ENCODE results near the gene CMIP.
A peak's percentile ranks its signal among the peaks of the same experiment; 100 is the strongest.

CMIP gene

DNA sequence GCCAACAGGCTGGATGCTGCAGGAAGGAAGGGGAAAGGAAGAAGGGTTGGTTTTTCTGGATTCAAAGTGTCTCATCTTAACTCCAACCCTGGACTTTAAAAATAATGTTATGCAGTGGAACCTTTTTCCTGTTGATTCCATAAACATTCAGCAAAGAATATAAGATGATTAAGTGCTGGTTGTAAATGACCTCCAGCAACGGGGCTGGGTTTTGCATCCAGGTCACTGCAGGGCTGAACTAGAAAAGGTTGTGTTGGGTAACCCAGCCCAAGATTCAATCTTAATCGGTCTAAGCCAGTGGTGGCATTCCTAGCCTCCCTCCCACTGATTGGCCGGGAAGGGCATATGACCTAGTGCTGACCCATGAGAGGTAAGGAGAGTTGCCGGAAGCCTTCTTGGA is 300.3 kb downstream of the CMIP start:
- H3K4me1 ChIP-seq (ENCODE audit: control insufficient read depth, insufficient read depth, low read length): no peaks in the 10 kb centered on the region
- no peak overlapping the region for H3K9ac ChIP-seq (ENCODE audit: low read length)
- no peaks in the 10 kb centered on the region for H3K27me3 ChIP-seq (ENCODE audit: control insufficient read depth, insufficient read depth, low read length)
- H3K4me3 ChIP-seq (ENCODE audit: low read length): no peak overlapping the region
- H3K27ac ChIP-seq (ENCODE audit: low read depth, low read length): no peak overlapping the region
- no peaks in the 10 kb centered on the region for H3K36me3 ChIP-seq (ENCODE audit: control insufficient read depth, insufficient read depth, low read length)

DNA sequence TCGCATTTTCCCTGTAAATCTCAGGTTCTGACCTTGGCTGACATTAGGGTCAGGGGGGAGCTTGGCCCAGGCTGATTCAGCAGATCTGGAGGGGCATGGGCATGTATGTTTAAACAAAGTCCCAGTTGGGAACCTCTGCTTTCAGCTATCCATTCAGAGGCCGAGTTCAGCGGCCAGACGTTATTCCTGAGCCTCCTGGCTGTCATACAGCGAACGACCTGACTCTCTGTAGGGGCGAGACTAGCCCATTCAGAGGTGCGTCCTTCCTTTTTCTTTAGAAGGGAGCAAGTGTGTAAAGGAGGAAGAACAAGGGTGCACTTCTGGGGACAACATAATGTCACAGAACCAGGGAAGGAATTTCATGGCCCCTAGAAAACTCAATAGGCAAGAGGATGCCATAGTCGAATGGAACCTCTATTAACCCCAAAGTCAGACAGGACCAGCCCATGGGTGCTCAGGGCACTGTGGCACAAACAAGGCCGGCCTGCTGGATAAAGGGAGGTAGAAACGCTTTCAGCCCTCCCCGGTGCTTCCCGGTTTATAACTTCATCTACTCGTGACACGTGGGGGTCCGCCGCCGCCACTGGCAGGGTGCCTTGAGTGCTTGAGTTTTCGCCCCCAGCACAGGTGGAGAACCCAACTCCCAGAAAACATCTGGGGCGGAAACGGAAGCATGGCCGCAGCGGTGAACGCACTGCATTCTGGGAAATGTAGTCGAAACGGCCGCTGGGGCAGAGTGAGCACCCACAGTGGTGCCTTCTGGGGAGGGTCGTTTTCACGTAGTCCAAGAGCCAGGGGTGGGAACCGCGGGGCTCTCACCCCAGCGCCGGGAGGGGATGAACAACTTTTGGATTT is 301.3 kb downstream of the CMIP start:
- Histone ChIP-seq H3K27ac (ENCODE audit: low read depth, low read length) (no peak overlapping the region), H3K9ac (ENCODE audit: low read length) (no peak overlapping the region), H3K27me3 (ENCODE audit: control insufficient read depth, insufficient read depth, low read length) (no peaks in the 10 kb centered on the region), H3K36me3 (ENCODE audit: control insufficient read depth, insufficient read depth, low read length) (no peaks in the 10 kb centered on the region), H3K4me3 (ENCODE audit: low read length) (peak overlapping the region; percentile 69), H3K4me1 (ENCODE audit: control insufficient read depth, insufficient read depth, low read length) (no peaks in the 10 kb centered on the region)

DNA sequence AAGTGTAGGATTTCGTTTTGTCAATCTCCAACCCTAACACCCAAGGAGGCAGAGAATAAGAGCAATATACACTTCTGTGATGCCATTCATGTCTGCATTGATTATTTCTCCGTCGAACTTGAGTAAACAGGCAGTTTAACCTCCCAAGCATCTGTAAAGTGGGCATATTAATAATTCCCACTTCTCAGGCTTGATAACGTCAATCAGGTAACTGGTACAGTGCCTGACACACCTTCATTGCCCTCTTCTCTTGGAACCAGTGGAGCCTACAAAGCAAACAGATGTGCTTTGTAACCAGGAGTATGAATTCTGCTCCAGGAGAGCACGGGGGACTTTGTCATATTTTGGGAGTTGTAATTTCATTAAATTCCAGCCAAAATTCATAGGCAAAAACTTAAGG is 302.0 kb downstream of the CMIP start:
- Histone ChIP-seq H3K27ac (ENCODE audit: low read depth, low read length) (no peak overlapping the region), H3K4me1 (ENCODE audit: control insufficient read depth, insufficient read depth, low read length) (no peaks in the 10 kb centered on the region), H3K4me3 (ENCODE audit: low read length) (peak overlapping the region; percentile 69), H3K36me3 (ENCODE audit: control insufficient read depth, insufficient read depth, low read length) (no peaks in the 10 kb centered on the region), H3K9ac (ENCODE audit: low read length) (no peak overlapping the region), H3K27me3 (ENCODE audit: control insufficient read depth, insufficient read depth, low read length) (no peaks in the 10 kb centered on the region)

DNA sequence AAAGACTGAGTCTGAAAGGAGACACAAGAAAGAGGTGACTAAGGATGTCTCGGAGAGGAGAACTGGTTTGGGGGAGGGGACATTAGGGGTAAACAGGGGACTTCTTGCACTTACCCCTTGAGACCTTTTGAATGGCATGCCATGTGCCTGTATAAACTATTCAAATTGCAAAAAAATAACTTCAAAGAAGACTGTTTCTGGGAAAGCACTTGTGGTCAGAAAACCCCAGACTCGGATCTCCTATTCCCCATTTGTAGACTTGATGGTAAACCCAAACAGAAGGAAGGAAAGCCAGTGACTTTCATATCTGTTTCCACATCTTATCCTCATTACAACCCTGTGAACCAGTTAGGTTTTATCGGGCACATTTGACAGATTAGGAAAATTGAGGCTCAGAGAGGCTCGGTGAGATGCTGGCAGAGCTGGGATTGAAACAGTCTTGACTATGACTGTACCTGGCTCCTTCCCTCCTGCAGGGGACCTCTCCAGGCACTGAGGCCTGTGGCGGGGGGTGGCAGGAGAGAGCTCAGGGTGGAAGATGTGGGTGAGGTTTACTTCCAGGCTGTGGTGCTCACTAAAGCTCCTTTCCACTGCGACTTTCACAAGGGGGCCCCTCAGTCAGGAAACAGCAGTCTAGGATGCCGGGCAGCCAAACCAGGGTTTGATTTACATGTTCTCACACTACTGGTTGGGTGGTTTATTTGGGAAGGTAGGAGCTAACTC is 304.0 kb downstream of the CMIP start:
- Histone ChIP-seq H3K9ac (ENCODE audit: low read length) (no peak overlapping the region), H3K4me1 (ENCODE audit: control insufficient read depth, insufficient read depth, low read length) (no peaks in the 10 kb centered on the region), H3K27me3 (ENCODE audit: control insufficient read depth, insufficient read depth, low read length) (no peaks in the 10 kb centered on the region), H3K4me3 (ENCODE audit: low read length) (no peak overlapping the region), H3K36me3 (ENCODE audit: control insufficient read depth, insufficient read depth, low read length) (no peaks in the 10 kb centered on the region), H3K27ac (ENCODE audit: low read depth, low read length) (no peak overlapping the region)

DNA sequence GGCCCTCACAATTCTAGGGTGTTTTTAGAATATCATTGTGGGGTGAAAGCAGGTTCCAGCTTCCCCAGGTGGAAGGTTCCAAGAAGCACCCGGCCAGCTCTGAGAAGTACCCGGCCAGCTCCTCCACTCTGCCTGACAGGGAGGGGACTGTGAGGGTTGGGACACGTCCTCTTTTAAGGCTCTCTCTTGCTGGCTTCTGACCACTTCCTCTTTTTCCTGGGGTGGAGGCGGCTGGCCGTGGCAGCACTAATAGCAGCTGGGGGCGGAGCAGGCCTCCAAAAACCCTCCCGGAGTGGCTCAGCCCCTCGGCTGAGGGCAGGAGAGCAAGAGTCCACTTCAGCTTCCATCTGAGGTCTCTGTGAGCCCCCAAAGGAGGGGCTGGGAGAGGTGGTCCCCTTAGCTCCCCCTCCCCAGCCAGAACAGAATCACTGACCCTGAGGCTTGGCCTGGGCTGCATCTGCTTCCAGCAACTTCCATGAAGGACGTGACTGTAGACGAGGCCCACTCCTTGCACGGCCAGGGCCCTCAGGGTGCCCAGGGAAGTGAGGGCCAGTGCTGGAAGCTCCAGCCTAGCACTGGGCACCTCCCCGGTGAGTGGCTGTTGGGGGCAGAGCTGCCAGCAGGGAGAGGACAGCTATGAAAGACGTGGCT is 307.7 kb downstream of the CMIP start:
- Histone ChIP-seq H3K27ac (ENCODE audit: low read depth, low read length) (no peak overlapping the region), H3K4me3 (ENCODE audit: low read length) (peak overlapping the region; percentile 23), H3K4me1 (ENCODE audit: control insufficient read depth, insufficient read depth, low read length) (no peaks in the 10 kb centered on the region), H3K9ac (ENCODE audit: low read length) (no peak overlapping the region), H3K27me3 (ENCODE audit: control insufficient read depth, insufficient read depth, low read length) (no peaks in the 10 kb centered on the region), H3K36me3 (ENCODE audit: control insufficient read depth, insufficient read depth, low read length) (no peaks in the 10 kb centered on the region)

DNA sequence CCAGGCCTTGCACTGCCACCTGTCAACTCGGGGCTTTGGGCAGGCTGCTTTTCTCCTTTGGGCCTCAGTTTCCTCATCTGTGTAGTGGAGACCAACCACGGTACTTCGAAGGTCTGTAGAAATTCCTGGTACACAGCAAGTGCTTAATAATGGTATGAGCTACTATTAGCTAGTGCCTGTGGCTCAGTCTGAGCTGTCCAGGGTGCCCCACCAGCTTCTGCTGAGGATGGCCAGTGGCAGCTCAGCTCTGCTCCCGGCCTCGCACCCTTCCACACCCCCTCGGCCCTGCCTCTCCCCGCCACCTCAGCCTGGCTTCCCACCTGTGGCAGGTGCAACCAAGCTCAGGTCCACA is 308.2 kb downstream of the CMIP start:
- Histone ChIP-seq H3K36me3 (ENCODE audit: control insufficient read depth, insufficient read depth, low read length) (no peaks in the 10 kb centered on the region), H3K9ac (ENCODE audit: low read length) (no peak overlapping the region), H3K27ac (ENCODE audit: low read depth, low read length) (no peak overlapping the region), H3K27me3 (ENCODE audit: control insufficient read depth, insufficient read depth, low read length) (no peaks in the 10 kb centered on the region), H3K4me3 (ENCODE audit: low read length) (peak overlapping the region; percentile 23), H3K4me1 (ENCODE audit: control insufficient read depth, insufficient read depth, low read length) (no peaks in the 10 kb centered on the region)

DNA sequence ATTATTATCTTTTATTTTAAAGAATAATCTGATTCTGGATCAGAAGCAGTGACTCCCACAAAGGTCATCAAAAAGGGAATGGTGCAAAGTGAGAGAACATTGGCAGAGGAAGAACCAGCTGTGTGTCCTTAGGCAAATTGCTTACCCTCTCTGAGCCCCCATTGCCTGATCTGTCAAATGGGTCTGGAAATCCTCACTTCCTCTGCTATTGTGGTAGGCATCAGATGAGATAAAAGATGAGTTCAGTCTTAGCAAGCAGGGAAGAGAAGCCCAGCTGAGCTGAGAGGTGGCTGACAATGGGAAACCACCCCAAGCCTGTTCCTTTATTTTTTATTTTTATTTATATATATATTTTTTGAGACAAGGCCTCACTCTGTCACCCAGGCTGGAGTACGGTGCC is 310.2 kb downstream of the CMIP start:
- Histone ChIP-seq H3K27ac (ENCODE audit: low read depth, low read length) (no peak overlapping the region), H3K36me3 (ENCODE audit: control insufficient read depth, insufficient read depth, low read length) (no peaks in the 10 kb centered on the region), H3K4me3 (ENCODE audit: low read length) (no peak overlapping the region), H3K9ac (ENCODE audit: low read length) (no peak overlapping the region), H3K27me3 (ENCODE audit: control insufficient read depth, insufficient read depth, low read length) (no peaks in the 10 kb centered on the region), H3K4me1 (ENCODE audit: control insufficient read depth, insufficient read depth, low read length) (no peaks in the 10 kb centered on the region)

DNA sequence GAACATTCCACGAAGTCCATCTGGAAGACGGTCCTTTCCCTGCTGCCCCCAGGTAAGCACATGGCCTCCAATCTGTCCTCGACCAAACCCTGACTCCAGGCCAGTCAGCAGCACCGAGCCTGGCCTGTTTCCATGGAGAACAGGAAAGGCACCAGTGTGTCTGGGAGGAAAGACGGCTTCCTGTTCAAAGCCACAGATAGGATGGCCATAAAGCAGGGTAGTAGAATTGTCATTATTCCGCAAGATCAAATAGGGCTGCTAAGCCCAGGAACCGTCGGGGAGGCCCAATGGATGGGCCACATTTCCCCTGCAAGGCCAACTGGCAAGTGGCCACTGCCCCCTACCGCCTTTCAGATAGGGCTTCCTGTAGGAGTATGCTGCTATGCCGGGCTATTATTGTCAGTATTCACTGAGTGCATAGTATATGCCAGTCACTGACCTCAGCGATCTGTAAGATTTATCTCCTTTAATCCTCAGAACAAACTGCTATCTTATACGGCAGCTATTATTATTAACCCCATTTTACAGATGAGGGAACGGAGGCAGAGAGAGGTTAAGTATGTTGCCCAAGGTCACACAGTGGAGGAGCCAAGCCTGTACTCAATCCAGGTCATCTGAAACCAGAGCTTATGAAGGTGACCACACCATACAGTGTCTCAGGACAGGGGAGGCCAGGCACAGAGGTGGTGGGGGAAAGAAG is 311.5 kb downstream of the CMIP start:
- Histone ChIP-seq H3K27ac (ENCODE audit: low read depth, low read length) (no peak overlapping the region), H3K4me1 (ENCODE audit: control insufficient read depth, insufficient read depth, low read length) (no peaks in the 10 kb centered on the region), H3K4me3 (ENCODE audit: low read length) (no peak overlapping the region), H3K27me3 (ENCODE audit: control insufficient read depth, insufficient read depth, low read length) (no peaks in the 10 kb centered on the region), H3K36me3 (ENCODE audit: control insufficient read depth, insufficient read depth, low read length) (no peaks in the 10 kb centered on the region), H3K9ac (ENCODE audit: low read length) (no peak overlapping the region)

DNA sequence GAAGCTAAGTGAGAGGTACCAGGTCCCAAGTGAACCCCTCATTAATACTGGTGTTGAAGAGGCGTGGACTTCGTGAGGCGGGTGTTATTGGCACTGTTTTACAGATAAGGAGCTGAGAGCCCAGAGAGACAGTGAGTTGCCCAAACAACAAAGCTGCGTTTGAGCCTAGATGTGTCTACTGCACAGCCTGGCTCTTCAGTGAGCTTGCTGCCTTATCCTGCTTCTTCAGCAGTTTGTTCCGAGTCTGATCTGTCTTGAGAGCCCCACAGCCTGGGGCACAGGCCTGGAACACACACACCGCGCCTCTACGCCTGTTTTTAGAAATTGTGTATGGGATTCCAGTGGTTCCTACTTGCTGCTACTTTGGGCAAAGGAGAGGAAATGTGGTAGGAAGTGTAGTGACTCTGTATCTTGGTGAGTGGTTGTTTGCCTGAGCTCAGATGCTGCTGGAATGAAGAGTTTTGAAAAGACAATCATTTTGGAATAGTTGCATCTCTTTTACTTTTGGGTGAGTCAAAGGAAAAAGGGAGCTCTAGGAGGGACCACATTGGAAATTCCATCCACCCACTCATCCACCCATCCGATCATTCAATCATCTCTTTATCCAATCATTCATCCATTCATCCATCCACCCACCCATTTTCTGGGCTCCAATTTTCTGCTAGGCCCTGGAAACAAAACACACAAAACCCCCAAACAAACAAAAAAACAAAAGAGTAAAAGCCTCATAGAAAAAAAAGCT is 312.2 kb downstream of the CMIP start:
- Histone ChIP-seq H3K36me3 (ENCODE audit: control insufficient read depth, insufficient read depth, low read length) (no peaks in the 10 kb centered on the region), H3K4me1 (ENCODE audit: control insufficient read depth, insufficient read depth, low read length) (no peaks in the 10 kb centered on the region), H3K4me3 (ENCODE audit: low read length) (no peak overlapping the region), H3K27me3 (ENCODE audit: control insufficient read depth, insufficient read depth, low read length) (no peaks in the 10 kb centered on the region), H3K27ac (ENCODE audit: low read depth, low read length) (no peak overlapping the region), H3K9ac (ENCODE audit: low read length) (no peak overlapping the region)

DNA sequence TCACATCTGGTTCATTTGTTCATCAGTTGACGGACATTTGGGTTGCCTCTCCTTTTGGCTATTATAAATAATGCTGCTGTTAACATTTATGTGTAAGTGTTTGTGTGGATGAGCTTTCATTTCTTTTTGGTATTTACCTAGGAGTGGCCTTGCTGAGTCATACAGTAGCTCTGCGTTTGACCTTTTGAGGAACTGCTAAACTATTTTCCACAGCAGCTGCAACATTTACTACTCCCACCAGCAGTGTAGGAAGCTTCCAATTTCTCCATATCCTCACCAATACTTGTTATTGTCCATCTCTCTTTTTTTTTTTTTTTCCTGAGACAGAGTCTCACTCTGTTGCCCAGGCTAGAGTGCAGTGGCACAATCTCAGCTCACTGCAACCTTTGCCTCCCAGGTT is 313.8 kb downstream of the CMIP start:
- H3K9ac ChIP-seq (ENCODE audit: low read length): no peak overlapping the region
- H3K4me3 ChIP-seq (ENCODE audit: low read length): no peak overlapping the region
- no peaks in the 10 kb centered on the region for H3K4me1 ChIP-seq (ENCODE audit: control insufficient read depth, insufficient read depth, low read length)
- H3K27me3 ChIP-seq (ENCODE audit: control insufficient read depth, insufficient read depth, low read length): no peaks in the 10 kb centered on the region
- H3K27ac ChIP-seq (ENCODE audit: low read depth, low read length): no peak overlapping the region
- H3K36me3 ChIP-seq (ENCODE audit: control insufficient read depth, insufficient read depth, low read length): no peaks in the 10 kb centered on the region

Measured in rectal smooth muscle tissue (tissue), 1 donor.